Skeletal muscle satellite cell (primary cell): Measurements from ENCODE around the gene RBPJ.

ENCODE experiments used
- H3K27me3 ChIP-seq: 2 replicates; pipeline ENCODE4 v1.7.0; 2013; ENCODE audit warnings: low read length; ENCODE audit not compliant: control insufficient read depth, insufficient read depth
- H3K36me3 ChIP-seq: 2 replicates; pipeline ENCODE4 v1.7.0; 2013; ENCODE audit warnings: mild to moderate bottlenecking, control low read depth, low read length; ENCODE audit not compliant: insufficient read depth
- H3K4me1 ChIP-seq: 2 replicates; pipeline ENCODE4 v1.7.0; 2013; ENCODE audit warnings: low read length; ENCODE audit not compliant: control insufficient read depth, insufficient read depth
- H3K4me2 ChIP-seq: 2 replicates; pipeline ENCODE4 v1.7.0; 2013; ENCODE audit warnings: mild to moderate bottlenecking, low read length
- H3K4me3 ChIP-seq: 2 replicates; pipeline ENCODE4 v1.7.0; 2013; ENCODE audit warnings: low read length
- H3K9ac ChIP-seq: 2 replicates; pipeline ENCODE4 v1.7.0; 2013; ENCODE audit warnings: mild to moderate bottlenecking, low read depth, low read length, moderate library complexity
- H3K9me3 ChIP-seq: replicated peaks from 2 replicates; pipeline ENCODE4 v1.7.0; 2013; ENCODE audit warnings: mild to moderate bottlenecking, control low read depth, low read length

RBPJ gene

GRCh38 chr4:26454961-26455360, 134.1 kb downstream of the RBPJ start:
- H3K27me3 ChIP-seq, result no peaks in the 10 kb centered on the region
- H3K4me1 ChIP-seq, result peaks cover 20% of the 10 kb centered on the region
- H3K4me2 ChIP-seq, result no peak overlapping the region
- no peak overlapping the region for H3K4me3 ChIP-seq
- no peak overlapping the region for H3K9ac ChIP-seq
- no peaks in the 10 kb centered on the region for H3K36me3 ChIP-seq
- H3K9me3 ChIP-seq, result no peaks in the 10 kb centered on the region

- Histone ChIP-seq H3K9ac (no peak overlapping the region), H3K27me3 (no peaks in the 10 kb centered on the region), H3K9me3 (no peaks in the 10 kb centered on the region), H3K36me3 (no peaks in the 10 kb centered on the region), H3K4me3 (no peak overlapping the region), H3K4me2 (no peak overlapping the region), H3K4me1 (peaks cover 26% of the 10 kb centered on the region)
Observed at GRCh38 chr4:26455571-26455970, 134.8 kb downstream of the RBPJ start.

GRCh38 chr4:26457412-26457811, 136.6 kb downstream of the RBPJ start:
- Histone ChIP-seq H3K36me3 (no peaks in the 10 kb centered on the region), H3K4me3 (no peak overlapping the region), H3K9ac (no peak overlapping the region), H3K4me2 (no peak overlapping the region), H3K9me3 (no peaks in the 10 kb centered on the region), H3K27me3 (no peaks in the 10 kb centered on the region), H3K4me1 (peaks cover 31% of the 10 kb centered on the region)

GRCh38 chr4:26458157-26458561, 137.3 kb downstream of the RBPJ start:
- Histone ChIP-seq H3K9ac (no peak overlapping the region), H3K27me3 (no peaks in the 10 kb centered on the region), H3K4me3 (no peak overlapping the region), H3K4me1 (peaks cover 38% of the 10 kb centered on the region), H3K9me3 (no peaks in the 10 kb centered on the region), H3K4me2 (no peak overlapping the region), H3K36me3 (no peaks in the 10 kb centered on the region)

GRCh38 chr4:26459054-26459755, 138.4 kb downstream of the RBPJ start:
- peak overlapping the region; percentile 1 for H3K4me3 ChIP-seq
- H3K4me1 ChIP-seq, result peaks cover 40% of the 10 kb centered on the region
- H3K9ac ChIP-seq, result peak overlapping the region; percentile 53

GRCh38 chr4:26459756-26460530, 139.1 kb downstream of the RBPJ start:
- peak overlapping the region; percentile 1 for H3K4me3 ChIP-seq
- peak overlapping the region; percentile 56 for H3K4me2 ChIP-seq
- H3K36me3 ChIP-seq, result no peaks in the 10 kb centered on the region
- no peaks in the 10 kb centered on the region for H3K27me3 ChIP-seq
- H3K9me3 ChIP-seq, result peaks cover 4% of the 10 kb centered on the region
- peaks cover 40% of the 10 kb centered on the region for H3K4me1 ChIP-seq
- H3K9ac ChIP-seq, result peak overlapping the region; percentile 53

More at GRCh38 chr4:26459054-26459755, 138.4 kb downstream of the RBPJ start:
- peak overlapping the region; percentile 56 for H3K4me2 ChIP-seq
- H3K9me3 ChIP-seq, result peaks cover 4% of the 10 kb centered on the region
- H3K36me3 ChIP-seq, result no peaks in the 10 kb centered on the region
- no peaks in the 10 kb centered on the region for H3K27me3 ChIP-seq

GRCh38 chr4:26462874-26463273, 142.1 kb downstream of the RBPJ start:
- H3K9me3 ChIP-seq, result peaks cover 4% of the 10 kb centered on the region
- H3K27me3 ChIP-seq, result no peaks in the 10 kb centered on the region
- H3K4me1 ChIP-seq, result peaks cover 37% of the 10 kb centered on the region
- no peaks in the 10 kb centered on the region for H3K36me3 ChIP-seq
- no peak overlapping the region for H3K4me2 ChIP-seq
- no peak overlapping the region for H3K9ac ChIP-seq
- no peak overlapping the region for H3K4me3 ChIP-seq

GRCh38 chr4:26463386-26463785, 142.6 kb downstream of the RBPJ start:
- Histone ChIP-seq H3K27me3 (no peaks in the 10 kb centered on the region), H3K4me2 (no peak overlapping the region), H3K9ac (no peak overlapping the region), H3K9me3 (peaks cover 4% of the 10 kb centered on the region), H3K4me3 (no peak overlapping the region), H3K36me3 (no peaks in the 10 kb centered on the region), H3K4me1 (peaks cover 32% of the 10 kb centered on the region)

GRCh38 chr4:26464420-26465095, 143.7 kb downstream of the RBPJ start:
- H3K4me2 ChIP-seq, result no peak overlapping the region
- peaks cover 26% of the 10 kb centered on the region for H3K4me1 ChIP-seq
- H3K4me3 ChIP-seq, result no peak overlapping the region
- H3K9me3 ChIP-seq, result peaks cover 4% of the 10 kb centered on the region
- H3K9ac ChIP-seq, result no peak overlapping the region
- H3K27me3 ChIP-seq, result no peaks in the 10 kb centered on the region
- H3K36me3 ChIP-seq, result no peaks in the 10 kb centered on the region

- Histone ChIP-seq H3K4me3 (no peak overlapping the region), H3K36me3 (no peaks in the 10 kb centered on the region), H3K9ac (no peak overlapping the region), H3K4me2 (no peak overlapping the region), H3K4me1 (peaks cover 15% of the 10 kb centered on the region), H3K27me3 (no peaks in the 10 kb centered on the region), H3K9me3 (peaks cover 4% of the 10 kb centered on the region)
Observed at GRCh38 chr4:26466578-26467270, 145.9 kb downstream of the RBPJ start.

GRCh38 chr4:26467724-26468123, 146.9 kb downstream of the RBPJ start:
- no peak overlapping the region for H3K4me2 ChIP-seq
- H3K4me3 ChIP-seq, result no peak overlapping the region
- H3K9ac ChIP-seq, result no peak overlapping the region
- peaks cover 13% of the 10 kb centered on the region for H3K4me1 ChIP-seq
- no peaks in the 10 kb centered on the region for H3K27me3 ChIP-seq
- peaks cover 4% of the 10 kb centered on the region for H3K9me3 ChIP-seq
- H3K36me3 ChIP-seq, result no peaks in the 10 kb centered on the region
